Suppressor macrophage treated with lipopolysaccharide for 4 hours (primary cell): ENCODE data around the gene FOXRED1.
A peak's percentile ranks its signal among the peaks of the same experiment; 100 is the strongest.
"Not testable (repeated sequence)": the region's sequence is repeated elsewhere in the genome, so short reads cannot be mapped to it uniquely, and the experiment has no call there.

Source experiments
- DNase-seq: peaks from one replicate; pipeline ENCODE4 v3.0.0-alpha.2; 2020

Gene FOXRED1

DNA sequence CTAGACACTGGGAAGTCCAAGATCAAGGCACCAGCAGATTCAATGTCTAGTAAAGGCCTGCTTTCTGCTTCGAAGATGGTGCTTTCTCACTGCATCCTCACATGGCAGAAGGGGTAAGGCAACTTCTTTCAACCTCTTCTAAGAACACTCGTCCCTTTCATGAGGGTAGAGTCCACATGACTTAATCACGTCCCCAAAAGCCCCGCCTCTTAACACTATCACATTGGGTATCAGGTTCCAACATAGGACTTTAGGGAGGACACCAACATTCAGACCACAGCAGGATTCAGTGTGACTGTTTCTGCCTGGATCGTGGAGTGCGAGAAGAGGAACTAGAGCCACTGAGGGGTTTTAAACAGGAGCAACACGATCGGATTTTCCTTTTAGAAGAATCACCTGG lies 10.2 kb downstream of the FOXRED1 start:
- no peak for DNase-seq

DNA sequence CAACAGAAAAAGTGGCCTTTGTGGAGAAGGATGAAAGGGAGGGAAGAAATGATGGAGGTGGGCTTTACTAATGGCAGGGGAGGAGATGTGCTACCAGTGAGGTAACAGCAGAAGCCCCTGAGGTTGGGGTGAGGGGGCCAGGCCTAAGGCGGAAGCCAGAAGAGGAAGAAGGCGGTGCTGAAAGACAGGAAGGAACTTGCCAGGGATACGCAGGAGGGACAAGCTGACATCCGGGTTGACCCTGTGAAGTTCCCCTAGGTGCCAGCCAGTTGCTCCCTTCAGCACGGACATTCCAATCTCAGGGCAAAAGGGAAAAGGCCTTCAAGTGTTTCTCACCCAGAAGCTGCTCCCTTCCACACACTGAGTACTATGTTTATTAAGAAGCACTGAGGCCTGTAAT lies 11.6 kb downstream of the FOXRED1 start:
- peak; percentile 25 for DNase-seq

DNA sequence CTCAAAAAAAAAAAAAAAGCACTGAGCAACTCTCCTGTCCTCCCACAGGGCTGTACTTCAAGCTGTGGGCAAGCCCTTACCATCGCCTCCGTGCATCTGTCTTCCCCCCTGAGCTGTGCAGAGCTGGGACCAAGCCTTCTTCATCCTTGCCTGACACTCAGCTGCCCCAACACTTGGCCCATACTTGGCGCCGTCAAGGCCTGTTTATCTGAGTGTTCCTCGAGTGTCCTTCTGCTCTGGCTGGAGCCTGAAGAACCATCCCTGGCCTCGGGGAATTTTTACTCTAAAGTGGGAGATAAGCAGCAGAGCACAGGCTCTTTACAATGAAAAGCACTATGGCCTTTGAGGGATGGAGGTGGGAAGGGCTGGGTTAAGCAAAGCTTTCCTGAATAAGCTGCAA lies 12.3 kb downstream of the FOXRED1 start:
- DNase-seq = no peak

DNA sequence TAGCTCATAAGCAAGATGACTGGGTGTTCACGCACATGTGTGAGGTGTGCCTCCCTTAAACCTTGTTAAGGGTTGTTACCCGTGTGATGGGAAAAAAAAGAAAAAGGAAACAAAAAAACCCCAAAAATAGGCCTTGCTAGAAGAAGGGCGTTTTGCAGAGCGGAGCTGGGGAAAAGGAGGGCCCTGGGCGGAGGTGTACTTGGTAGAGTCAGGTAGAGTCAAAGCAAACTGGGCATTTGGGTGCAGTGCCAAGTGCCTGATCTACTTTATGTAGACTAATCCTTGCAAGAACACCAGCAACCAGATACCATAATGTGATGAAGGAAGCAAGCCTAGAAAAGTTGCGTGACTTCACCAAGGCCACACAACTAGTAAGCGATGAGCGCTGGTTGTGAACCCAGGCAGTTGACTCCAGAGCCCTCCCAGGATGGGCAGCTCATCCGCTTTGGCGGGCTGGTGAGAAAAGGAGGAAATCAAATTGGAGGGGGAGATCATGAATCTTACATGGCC lies 12.8 kb downstream of the FOXRED1 start:
- DNase-seq = no peak

DNA sequence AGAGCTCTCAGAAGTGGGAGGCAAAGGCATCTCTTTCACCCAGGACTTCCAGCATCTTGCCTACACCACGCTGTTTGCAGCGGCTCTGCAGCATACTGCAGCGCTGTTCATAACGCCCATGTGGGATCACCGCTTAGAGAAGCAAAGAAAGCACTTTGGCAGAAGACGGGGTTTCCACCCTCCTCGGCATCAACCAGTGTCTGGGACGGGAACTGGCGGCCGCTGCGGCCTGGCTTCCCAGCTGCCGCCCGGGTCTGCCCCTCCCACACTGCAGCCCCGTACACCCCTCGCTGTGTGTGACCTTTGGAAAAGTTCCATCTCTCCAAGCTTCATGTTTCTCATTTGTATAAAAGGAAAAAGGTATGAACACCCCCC lies 13.4 kb downstream of the FOXRED1 start:
- peak; percentile 36 for DNase-seq

DNA sequence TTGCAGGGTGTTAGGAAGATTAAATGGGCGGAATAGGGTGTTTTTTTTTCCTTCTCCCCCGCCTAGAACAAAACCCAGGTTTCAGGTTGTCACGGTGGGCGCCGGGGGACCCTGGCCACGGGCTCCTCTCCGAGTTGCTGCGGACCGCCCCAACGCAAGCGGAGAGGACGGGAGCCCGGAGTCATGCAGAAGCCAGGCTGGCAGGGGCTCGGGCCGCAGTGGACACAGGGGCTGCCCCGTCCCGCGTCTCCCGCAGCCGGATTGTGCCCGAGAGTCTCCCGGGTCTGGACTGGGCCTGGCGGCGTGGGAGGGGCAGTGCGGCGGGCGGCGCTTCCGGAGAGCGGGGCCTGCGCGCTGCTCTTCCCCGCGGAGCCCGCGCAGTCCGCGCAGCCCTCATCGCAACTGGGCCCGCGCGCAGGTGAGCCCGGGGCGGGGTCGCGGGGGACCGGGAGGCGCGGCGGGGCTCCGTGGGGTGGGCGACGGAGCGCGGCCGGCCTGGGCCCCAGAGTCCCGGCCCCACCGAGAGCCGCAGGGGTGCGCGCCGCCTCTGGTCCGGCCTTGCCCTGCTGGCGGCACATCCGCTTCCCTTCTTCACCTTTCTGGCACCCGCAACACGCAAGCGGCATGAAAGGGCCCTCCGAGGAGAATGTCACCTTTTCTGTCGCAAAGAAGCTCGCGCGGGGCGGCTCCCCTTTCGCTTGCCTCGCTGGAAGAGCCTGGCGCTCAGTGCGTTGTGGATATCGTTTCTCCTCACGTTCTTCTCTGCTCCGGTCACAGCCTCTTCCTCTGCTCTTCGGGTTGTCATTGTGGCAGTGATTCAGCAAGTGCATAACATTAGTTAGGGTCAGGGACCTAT lies 14.0 kb downstream of the FOXRED1 start, which contains the start of gene TIRAP:
Gene TIRAP, plus strand, starts transcription at position 358 of the 856 bp plus-strand sequence. CDS start 7,802 bp downstream, outside the sequence.
- peak; percentile 63 for DNase-seq

DNA sequence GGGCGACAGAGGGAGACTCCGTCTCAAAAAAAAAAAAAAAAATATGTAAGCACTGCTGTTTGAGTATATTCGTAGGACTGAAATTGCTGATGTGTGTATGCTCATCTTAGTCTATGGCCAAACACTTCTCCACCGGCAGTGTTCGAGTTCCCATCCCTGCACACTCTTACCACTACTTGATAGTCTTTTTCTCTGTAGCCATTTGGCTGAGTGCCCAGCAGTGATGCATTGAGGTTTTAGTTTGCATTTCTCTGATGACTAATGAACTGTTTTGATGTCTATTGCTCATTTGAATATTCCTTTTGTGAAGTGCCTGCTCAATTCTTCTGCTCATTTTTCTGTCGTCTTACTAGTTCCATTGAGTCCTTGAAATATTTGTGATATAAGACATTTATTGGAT lies 15.9 kb downstream of the FOXRED1 start:
- DNase-seq = peak; percentile 95

DNA sequence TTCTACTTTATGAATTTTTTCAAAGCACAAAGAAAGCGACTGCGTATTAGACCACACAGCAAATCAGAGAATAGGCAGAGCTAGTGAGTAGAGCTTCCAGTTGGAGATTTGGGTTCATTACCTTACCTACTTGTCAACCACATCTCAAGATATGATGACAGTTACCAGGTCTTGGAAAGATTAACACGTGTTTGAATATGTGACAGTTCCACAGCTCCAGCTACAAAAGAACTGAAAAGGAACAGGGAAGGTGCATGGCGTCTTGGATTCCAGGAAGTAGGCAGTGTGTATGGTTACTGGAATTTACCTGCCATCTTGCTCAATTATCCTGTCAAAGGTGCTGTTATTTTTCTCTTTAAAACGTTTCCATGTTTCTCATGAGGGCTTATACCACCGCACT lies 19.3 kb downstream of the FOXRED1 start:
- no peak for DNase-seq

DNA sequence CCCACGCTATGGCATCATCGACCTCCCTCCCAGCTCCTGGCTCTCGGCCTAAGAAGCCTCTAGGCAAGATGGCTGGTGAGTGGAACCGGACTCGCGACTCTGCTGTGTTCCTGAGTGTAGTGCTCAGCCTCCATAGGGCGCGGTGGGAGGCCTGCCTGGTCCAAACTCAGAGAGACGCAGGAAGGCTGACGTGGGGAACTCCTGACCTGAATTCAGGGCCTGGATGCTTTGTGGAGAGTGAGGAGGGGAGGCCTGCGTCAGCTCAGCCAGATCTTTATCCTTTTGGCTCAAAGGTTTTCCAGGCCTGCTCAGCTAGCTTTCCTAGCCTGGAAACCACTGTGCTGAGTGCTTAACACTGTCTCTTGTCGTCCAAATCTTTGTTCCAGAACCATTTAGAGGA lies 21.9 kb downstream of the FOXRED1 start:
- DNase-seq = no peak

DNA sequence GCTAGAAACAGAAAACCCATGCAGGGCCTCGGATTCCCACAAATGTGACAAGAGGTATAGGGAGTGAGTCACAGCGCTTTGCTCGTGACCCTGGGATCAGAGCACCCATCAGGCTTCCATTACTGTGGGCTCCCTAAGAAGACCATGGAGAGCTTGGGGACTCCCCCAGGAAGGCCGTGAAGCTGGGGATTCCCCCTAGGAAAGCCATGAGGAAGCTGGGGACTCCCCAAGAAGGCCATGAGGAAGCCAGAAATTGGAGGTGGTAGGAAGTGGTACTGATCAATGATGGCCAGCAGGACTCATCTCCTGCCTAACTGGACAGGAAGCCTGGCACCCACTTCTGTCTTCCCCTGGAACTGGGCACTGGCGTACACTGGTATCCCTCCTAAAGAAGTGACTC lies 24.8 kb downstream of the FOXRED1 start:
- DNase-seq = peak; percentile 46

DNA sequence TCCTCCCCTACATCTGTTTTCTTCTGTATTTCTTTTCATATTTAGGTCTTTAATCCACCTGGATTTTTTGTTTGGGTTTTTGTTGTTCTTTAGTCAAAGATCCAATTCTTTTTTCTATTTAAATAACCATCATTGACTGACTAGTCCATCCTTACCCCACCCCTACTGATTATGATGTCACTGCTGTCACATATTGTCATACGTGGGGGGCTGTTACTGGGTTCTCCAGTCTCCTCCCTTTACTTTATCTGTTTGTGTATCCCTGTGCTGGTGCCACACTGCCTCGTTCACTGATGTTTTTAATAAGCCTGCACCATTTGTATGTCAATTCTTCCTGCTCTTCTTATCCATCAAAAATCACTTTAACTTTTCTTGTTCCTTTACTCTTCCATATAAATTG lies 28.1 kb downstream of the FOXRED1 start:
- DNase-seq = no peak

DNA sequence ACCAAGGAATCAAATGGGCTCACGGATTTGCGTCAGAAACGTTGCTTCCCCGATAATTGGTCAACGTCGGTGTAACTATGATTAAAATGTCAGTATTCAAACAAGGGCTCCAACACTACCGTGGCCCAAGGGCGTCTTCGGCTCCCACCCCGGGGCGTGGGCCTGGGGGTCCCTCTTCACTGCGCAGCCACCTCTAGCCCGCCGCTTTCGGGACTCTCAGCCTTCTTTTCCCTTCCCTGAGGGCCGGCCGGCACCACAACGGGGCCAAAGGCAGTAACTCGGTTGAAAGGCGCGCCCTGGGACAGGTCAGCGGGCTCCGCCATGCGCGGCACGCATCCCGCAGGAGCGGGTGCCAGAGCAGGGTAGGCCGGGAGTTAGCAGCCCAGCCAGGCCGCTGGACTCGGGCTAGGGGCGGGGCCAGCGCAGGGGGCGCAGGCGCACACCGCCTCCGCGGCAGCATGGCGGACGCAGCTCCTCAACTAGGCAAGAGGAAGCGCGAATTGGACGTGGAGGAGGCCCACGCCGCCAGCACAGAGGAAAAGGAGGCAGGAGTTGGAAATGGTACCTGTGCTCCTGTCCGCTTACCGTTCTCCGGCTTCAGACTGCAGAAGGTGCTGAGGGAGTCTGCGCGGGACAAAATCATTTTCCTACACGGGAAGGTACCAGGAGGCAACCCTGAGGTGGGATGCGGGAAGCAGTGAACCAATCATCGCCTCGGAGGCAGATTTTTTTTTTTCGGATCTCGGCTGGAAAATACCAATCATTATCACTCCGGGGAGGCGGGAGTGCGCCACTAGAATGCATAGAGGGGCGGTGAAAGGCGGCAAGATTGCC lies 34.9 kb downstream of the FOXRED1 start, which contains the start of gene DCPS:
Gene DCPS, plus strand, starts transcription at position 438 of the 834 bp plus-strand sequence. Its CDS starts 21 bp downstream, at position 459.
- DNase-seq = peak; percentile 94

DNA sequence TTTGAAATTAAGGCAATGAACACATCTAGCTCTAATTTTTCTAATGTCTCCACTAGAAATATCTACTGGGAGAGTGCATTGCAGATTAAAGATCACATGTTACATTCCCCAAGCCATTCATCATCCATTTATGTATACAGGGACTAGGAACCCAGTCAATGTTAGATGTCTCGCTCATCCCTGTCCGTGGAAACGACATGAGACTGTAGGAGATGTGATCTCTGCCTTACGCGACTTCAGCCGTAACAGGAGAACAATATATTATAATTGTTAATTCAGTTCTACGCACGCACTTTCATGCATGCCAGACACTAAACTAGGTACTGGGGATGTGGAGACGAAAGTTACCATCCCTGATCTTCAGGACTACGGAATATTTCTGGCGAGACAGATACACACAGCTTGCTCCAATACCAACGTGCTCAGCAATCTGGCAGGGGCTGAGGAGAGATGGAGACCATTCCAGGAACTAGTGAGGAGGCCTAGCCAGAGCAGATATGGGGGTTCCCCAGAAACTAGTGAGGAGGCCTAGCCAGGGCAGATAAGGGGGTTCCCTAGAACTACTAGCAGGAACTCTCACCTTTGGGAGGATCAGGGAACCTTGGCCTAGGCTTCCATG lies 35.6 kb downstream of the FOXRED1 start:
- no peak for DNase-seq

DNA sequence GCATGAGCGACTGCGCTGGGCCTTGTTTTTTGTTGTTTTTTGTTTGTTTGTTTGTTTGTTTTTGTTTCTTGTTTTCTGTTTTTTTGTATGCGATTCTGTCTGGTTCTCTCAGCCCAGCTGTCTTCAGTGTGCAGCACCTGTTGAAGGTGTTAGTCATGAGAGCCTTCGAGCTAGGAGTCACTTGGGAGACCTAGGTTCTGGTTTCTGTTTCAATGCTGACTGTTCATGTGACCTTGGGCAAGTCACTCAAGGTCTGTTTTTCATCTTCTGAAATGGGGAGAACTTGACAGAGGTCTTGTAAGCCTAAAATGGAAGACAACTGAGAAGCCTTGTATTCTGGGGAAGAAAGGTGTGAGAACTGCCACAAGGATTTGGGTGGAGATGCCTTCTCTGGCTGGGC lies 36.7 kb downstream of the FOXRED1 start:
- no peak for DNase-seq

DNA sequence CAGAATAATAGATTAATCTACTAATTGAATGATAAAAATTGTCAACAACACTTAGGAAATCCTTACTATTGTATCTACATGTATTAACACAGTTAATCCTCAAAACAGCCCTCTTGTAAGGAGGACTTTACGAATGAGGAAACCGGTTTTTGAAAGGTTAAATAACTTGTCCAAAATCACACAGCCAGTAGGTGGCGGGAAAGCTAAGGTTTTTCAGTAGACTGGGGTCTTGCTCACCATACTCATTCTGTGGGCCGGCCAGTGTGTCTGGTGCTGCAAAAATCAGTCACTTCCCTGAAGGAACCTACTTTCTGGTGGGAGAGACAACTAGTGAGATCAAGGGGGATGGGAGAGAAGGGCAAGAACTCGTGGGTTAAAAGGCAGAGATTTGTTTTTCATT lies 38.8 kb downstream of the FOXRED1 start:
- DNase-seq = peak; percentile 52

DNA sequence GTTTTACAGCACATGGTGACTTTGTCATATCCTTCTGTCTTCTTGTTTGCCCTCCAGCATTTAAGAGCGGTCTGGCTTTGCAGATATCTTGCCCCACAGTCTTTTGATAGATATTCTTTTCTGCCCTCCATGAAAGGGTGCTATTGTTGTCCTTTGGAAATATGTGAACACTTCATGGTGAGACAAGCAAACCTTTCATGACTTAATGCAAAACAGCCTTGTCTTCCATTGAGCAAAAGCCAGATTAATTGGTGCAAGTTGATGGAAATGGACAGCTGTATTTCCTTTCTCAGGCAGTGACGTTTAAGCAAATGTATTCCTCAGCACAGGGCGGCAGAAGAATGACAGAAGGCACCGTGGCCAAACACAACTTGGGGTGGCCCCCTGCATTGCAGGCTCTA lies 39.3 kb downstream of the FOXRED1 start:
- DNase-seq = no peak

DNA sequence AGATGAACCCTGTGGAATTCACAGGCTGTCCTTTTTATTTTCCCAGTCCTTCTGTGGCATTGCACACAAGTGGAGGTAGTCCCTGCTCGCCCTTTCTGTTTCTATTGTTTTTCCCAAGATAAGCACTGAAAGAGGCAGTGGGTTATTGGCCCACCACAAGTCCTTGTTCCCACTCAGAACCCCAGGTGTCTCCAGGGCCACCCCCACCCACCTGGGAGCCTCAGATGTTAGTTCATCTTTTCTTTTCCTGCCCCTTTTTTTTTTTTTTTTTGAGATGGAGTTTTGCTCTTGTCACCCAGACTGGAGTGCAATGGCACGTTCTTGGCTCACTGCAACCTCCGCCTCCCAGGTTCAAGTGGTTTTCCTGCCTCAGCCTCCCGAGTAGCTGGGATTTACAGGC lies 39.8 kb downstream of the FOXRED1 start:
- DNase-seq = not testable (repeated sequence)

DNA sequence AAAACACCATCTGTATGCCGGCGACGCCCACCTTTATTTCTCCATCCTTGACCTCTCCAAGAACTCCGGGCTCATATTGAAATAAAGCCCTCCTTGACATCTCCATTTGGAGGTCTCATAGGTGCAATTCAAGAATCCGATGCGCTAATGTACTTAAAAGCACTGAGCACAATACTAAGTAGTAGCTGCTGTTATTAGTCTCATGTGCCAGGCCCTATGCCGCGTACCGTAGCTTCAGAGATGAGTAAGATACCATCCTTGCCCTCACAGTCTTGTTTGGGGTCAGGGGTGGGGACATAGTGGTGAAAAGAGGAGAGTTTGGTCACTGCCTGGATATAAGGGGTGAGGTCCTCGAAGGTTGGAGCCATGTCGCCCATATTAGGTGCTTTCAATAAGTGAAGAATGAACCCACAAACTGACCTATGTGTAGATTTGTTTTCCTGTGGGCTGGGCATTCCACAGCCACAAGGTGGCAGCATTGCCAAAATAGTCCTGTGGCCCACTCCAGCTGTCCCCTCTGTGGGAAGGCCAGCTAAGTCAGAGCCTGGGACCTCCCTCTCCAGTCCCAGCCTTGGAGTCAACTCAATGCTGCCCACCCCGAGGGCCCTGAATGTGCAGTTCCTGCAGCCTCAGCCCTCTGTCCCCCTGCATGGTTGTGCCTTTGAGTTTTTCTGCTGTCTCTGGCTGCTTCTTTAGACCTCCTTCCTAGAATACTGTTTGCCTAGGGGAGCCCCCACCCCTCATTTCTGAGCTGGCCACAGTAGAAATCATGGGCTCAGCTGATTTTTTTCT lies 41.4 kb downstream of the FOXRED1 start:
- peak; percentile 84 for DNase-seq

DNA sequence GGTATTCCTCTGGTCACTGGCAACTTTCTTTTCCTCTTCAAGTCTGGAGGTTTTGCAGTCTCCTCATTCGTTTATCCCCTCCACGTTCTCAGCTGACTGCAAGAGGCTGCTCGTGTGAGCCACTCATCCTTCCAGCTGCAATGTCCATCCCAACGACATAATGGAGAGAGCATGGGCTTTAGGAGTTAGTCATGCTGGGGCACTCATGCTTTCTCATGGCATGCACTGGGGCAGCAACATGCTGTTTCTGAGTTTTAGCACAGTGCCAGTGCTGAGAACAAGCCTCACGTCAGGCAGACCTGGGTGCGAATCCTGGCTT lies 42.0 kb downstream of the FOXRED1 start:
- DNase-seq = no peak

DNA sequence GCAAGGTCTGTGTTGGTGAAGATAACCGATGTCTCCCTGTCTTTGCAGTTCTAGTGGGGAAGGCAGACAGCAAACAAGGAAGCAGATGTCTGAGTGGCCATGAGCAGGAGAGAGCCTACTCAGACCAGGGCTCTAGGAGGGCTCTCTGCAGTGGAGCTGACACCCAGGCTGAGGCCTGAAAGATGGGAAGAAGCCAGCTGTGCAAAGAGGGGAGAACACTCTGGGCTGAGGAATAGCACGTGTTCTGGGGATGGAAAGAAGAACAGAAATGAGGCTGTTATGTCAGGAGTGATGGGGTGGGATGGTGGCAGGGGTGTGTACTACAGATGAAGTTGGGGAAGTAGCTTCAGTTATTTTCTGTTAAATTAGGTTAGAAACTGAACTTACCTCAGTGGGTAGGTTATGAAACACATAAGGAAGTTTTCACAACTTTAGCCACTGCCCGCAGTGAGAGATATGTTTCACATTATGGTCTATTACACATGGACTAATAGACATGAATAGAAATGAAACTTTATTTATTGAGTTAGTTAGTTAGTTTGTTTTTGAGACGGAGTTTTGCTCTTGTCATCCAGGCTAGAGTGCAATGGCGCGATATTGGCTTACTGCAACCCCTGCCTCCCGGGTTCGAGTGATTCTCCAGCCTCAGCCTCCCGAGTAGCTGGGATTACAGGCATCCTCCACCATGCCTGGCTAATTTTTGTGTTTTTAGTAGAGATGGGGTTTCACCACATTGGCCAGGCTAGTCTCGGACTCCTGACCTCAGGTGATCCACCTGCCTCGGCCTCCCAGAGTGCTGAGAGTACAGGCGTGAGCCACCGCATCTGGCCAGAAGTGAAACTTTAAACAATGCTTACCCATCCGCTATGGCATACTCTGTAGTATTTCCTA lies 42.7 kb downstream of the FOXRED1 start:
- DNase-seq = peak; percentile 86

DNA sequence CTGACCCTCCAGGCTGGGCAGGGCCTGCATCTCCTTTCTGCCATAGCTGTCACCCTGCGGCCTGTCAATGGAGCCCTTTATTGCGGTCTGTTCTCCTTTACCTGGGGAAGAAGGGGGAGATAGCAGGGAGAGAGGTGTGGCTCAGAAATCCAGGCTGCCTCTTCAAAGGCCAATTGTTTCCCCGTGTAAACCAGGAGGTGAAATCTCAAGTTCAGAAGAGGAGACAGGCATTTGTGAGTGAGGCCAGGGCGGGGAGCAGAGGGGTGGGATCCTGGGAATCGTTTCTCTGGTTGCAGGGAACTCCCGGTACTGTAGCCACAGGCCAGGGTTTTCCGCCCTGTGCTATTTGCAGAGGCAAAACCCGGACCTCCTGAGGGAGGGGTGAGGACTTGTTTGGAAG lies 44.0 kb downstream of the FOXRED1 start:
- DNase-seq = no peak
